ENCODE data around the gene ENTPD3. TPM values are rescaled to one million over a fixed set of nuclear protein-coding genes. Genes with fewer than 3 reads are reported as not detected.

ENTPD3 gene
- total RNA-seq, result 0.19 and 0.28 TPM in 2 replicates

GRCh38 chr3:40387001-40387894 lies at the start of gene ENTPD3:
ENTPD3 (plus strand) TSS chr3:40387184; CDS start chr3:40388058, 874 bp downstream.

GRCh38 chr3:40456940-40457823 lies 70.2 kb downstream of the ENTPD3 start, which contains the start of gene RPL14:
RPL14 (plus strand) TSS chr3:40457339; CDS start chr3:40457472, 133 bp downstream.

GRCh38 chr3:40476478-40477470 lies 89.8 kb downstream of the ENTPD3 start, which contains the start of gene ZNF619:
ZNF619 (plus strand) TSS chr3:40477122; CDS start chr3:40477980, 858 bp downstream.

Other genes with a start within 250 kb of the ENTPD3 start
- gene EIF1B, start 77.5 kb upstream of the ENTPD3 start, total RNA-seq, result 15.0 and 15.5 TPM in 2 replicates
- 284 and 296 TPM in 2 replicates for gene RPL14, start 70.2 kb downstream of the ENTPD3 start, total RNA-seq
- 4.8 and 6.5 TPM in 2 replicates for gene ZNF619, start 89.9 kb downstream of the ENTPD3 start, total RNA-seq
- gene ZNF620, start 118.9 kb downstream of the ENTPD3 start, total RNA-seq, result 1.7 and 1.9 TPM in 2 replicates
- 10.4 and 11.6 TPM in 2 replicates for gene ZNF621, start 137.8 kb downstream of the ENTPD3 start, total RNA-seq